ENCODE data around the gene CPM. TPM values are rescaled to one million over a fixed set of nuclear protein-coding genes. Genes with fewer than 3 reads are reported as not detected.
A peak's percentile ranks its signal among the peaks of the same experiment; 100 is the strongest.

The CPM gene
- total and polyA plus RNA-seq, 2 of the 4 experiments (the other 2 are of a cell fraction): 2.0 to 8.8 TPM

- no peak overlapping the region for H3K23ac ChIP-seq (ENCODE audit: low read depth, low read length)
- POLR2A ChIA-PET (ENCODE audit: unreplicated experiment): no interaction called here
Measured at GRCh38 chr12:68913682-68914081, 19.3 kb downstream of the CPM start.

More at GRCh38 chr12:68913682-68914081, 19.3 kb downstream of the CPM start:
- Histone ChIP-seq H3K27me3 (ENCODE audit: control insufficient read depth, insufficient read depth, low read length) (no peaks in the 10 kb centered on the region), H3K79me1 (ENCODE audit: low read depth in 1 of 2, low read length in 2 of 2) (no peaks in the 10 kb centered on the region), H3K27ac (ENCODE audit: insufficient read depth, low read length) (no peak overlapping the region), H4K20me1 (ENCODE audit: insufficient read depth, low read length) (no peaks in the 10 kb centered on the region), H2BK120ac (ENCODE audit: low read depth, low read length) (no peak overlapping the region), H3K36me3 (ENCODE audit: control insufficient read depth, insufficient read depth, low read length) (no peaks in the 10 kb centered on the region), H2BK20ac (ENCODE audit: low read depth, low read length) (no peak overlapping the region), H3K4me1 (ENCODE audit: control insufficient read depth, insufficient read depth, low read length) (0 out of 2 replicates have a peak, but pooled peaks cover 3% of the 10 kb centered on the region), H2AK5ac (ENCODE audit: low read depth, low read length) (no peak overlapping the region), H3K9me3 (ENCODE audit: control insufficient read depth, insufficient read depth, low read length) (no peaks in the 10 kb centered on the region), H3K4me2 (ENCODE audit: low read depth, low read length) (no peak overlapping the region), H4K8ac (ENCODE audit: low read depth in 2 of 2, low read length in 2 of 2) (no peak overlapping the region), H3K4ac (ENCODE audit: low read depth, low read length) (no peak overlapping the region), H4K91ac (ENCODE audit: insufficient read depth, low read depth, low read length) (no peak overlapping the region), H2AK9ac (replicated peaks; ENCODE audit: low read depth, low read length, poor library complexity) (no peak overlapping the region), H2BK5ac (ENCODE audit: low read depth, low read length, poor library complexity, severe bottlenecking) (no peak overlapping the region), H3K4me3 (ENCODE audit: insufficient read depth, low read depth, low read length) (no peak overlapping the region), H3K14ac (replicated peaks; ENCODE audit: low read depth, low read length) (no peak overlapping the region), H3K18ac (ENCODE audit: low read depth, low read length) (no peak overlapping the region), H3K56ac (ENCODE audit: extremely low read depth, insufficient read depth, low read length) (no peak overlapping the region), H3K9me1 (ENCODE audit: insufficient read depth, low read length) (0 out of 2 replicates have a peak, but pooled peaks cover 4% of the 10 kb centered on the region), H4K5ac (ENCODE audit: low read depth, low read length) (no peak overlapping the region), H3K9ac (ENCODE audit: low read depth, low read length) (no peak overlapping the region), H2BK15ac (ENCODE audit: low read depth, low read length) (no peak overlapping the region), H2AFZ (replicated peaks; ENCODE audit: low read length, poor library complexity) (no peak overlapping the region)
- ATAC-seq (ENCODE audit: low read depth) (no peak), DNase-seq (peak; percentile 37)
- WGBS, 2 experiments (ENCODE audit: extremely low coverage in 2 of 2, insufficient read length in 1 of 2): 100% methylated on average over 1 of the region's 4 CpGs; no CpG with 5 or more reads in 1 of the 2 experiments
- dilution Hi-C loops (cut with HindIII; ENCODE audit: low sequenced_read_pairs, unreplicated experiment) (no loop called here), intact Hi-C loops (cut with micrococcal nuclease) (no loop called here), in situ Hi-C loops (cut with MboI; ENCODE audit: low sequenced_read_pairs) (no loop called here)
- CTCF ChIA-PET: no interaction called here
- BruUV-seq (replicated peaks): no TSS peak
- no peak for TF ChIP-seq NFE2L2 (IDR thresholded peaks at IDR 0.05; ENCODE audit: low read depth, low read length)
- TF ChIP-seq POLR2A (IDR thresholded peaks at IDR 0.05; ENCODE audit: low read depth, low read length): no peak
- no peak for TF ChIP-seq MXI1 (IDR thresholded peaks at IDR 0.05; ENCODE audit: borderline replicate concordance, low read depth, low read length)
- no peak for TF ChIP-seq CEBPB (IDR thresholded peaks at IDR 0.05; ENCODE audit: low read depth, low read length)
- no peak for TF ChIP-seq BHLHE40 (IDR thresholded peaks at IDR 0.05; ENCODE audit: low read depth, low read length)
- no peak for TF ChIP-seq RFX5 (IDR thresholded peaks at IDR 0.05; ENCODE audit: low read depth, low read length)
- no peak for TF ChIP-seq CTCF (conservative IDR thresholded peaks at IDR 0.05; ENCODE audit: low read depth, low read length)
- TF ChIP-seq USF2 (IDR thresholded peaks at IDR 0.05; ENCODE audit: low read depth, low read length): no peak
- no peak for TF ChIP-seq ELK1 (IDR thresholded peaks at IDR 0.05; ENCODE audit: borderline replicate concordance, low read depth, low read length)
- no peak for TF ChIP-seq RAD21 (IDR thresholded peaks at IDR 0.05; ENCODE audit: low read length)
- no peak for TF ChIP-seq RCOR1 (IDR thresholded peaks at IDR 0.05; ENCODE audit: insufficient replicate concordance, low read length)
- no peak for TF ChIP-seq FOS (IDR thresholded peaks at IDR 0.05; ENCODE audit: low read depth, low read length)
- TF ChIP-seq MAZ (IDR thresholded peaks at IDR 0.05; ENCODE audit: borderline replicate concordance, low read depth, low read length): no peak
- TF ChIP-seq SMC3 (IDR thresholded peaks at IDR 0.05; ENCODE audit: low read depth, low read length): no peak
- TF ChIP-seq CHD1 (IDR thresholded peaks at IDR 0.05; ENCODE audit: low read depth, low read length): no peak
- no peak for TF ChIP-seq MAFK (IDR thresholded peaks at IDR 0.05; ENCODE audit: low read depth, low read length)
